Skeletal muscle cell (primary cell): ENCODE measurements around the gene SCN3B.

ENCODE experiments used
- DNase-seq: peaks from one replicate; pipeline ENCODE4 v3.0.0-alpha.2; 2010; ENCODE audit warnings: low read depth
- H3K4me3 ChIP-seq: 2 replicates; pipeline ENCODE4 v1.5.1; 2011; ENCODE audit warnings: low read depth, mild to moderate bottlenecking, control low read depth, low read length, moderate library complexity

SCN3B gene

GRCh38 chr11:123654566-123655081 lies at the start of gene SCN3B:
Gene SCN3B, minus strand, starts transcription at chr11:123654624. Its CDS starts 823 bp downstream, at chr11:123653801.
- peak; percentile 26 for DNase-seq

GRCh38 chr11:123702696-123703095 lies 48.3 kb upstream of the SCN3B start:
- no peak for DNase-seq
- H3K4me3 ChIP-seq: no peak overlapping the region

More at GRCh38 chr11:123654566-123655081, at the start of gene SCN3B:
- peak within 1 kb of the TSS; percentile 68 for H3K4me3 ChIP-seq

- H3K4me3 ChIP-seq: no peak overlapping the region
- no peak for DNase-seq
Measured at GRCh38 chr11:123702139-123702538, 47.7 kb upstream of the SCN3B start.

- DNase-seq: no peak
- H3K4me3 ChIP-seq: no peak overlapping the region
Measured at GRCh38 chr11:123700772-123701171, 46.3 kb upstream of the SCN3B start.

GRCh38 chr11:123698546-123699127 lies 44.2 kb upstream of the SCN3B start:
- DNase-seq: no peak
- H3K4me3 ChIP-seq: no peak overlapping the region

- peak; percentile 47 for DNase-seq
- no peak overlapping the region for H3K4me3 ChIP-seq
Measured at GRCh38 chr11:123696183-123696582, 41.8 kb upstream of the SCN3B start.

GRCh38 chr11:123695231-123695630 lies 40.8 kb upstream of the SCN3B start:
- DNase-seq: no peak
- no peak overlapping the region for H3K4me3 ChIP-seq

GRCh38 chr11:123694551-123694950 lies 40.1 kb upstream of the SCN3B start:
- no peak for DNase-seq
- no peak overlapping the region for H3K4me3 ChIP-seq

- no peak overlapping the region for H3K4me3 ChIP-seq
- DNase-seq: no peak
Measured at GRCh38 chr11:123692961-123693360, 38.5 kb upstream of the SCN3B start.

- DNase-seq: peak; percentile 24
- H3K4me3 ChIP-seq: no peak overlapping the region
Measured at GRCh38 chr11:123690485-123690884, 36.1 kb upstream of the SCN3B start.

GRCh38 chr11:123684601-123685000 lies 30.2 kb upstream of the SCN3B start:
- DNase-seq: no peak

GRCh38 chr11:123683428-123684170 lies 29.2 kb upstream of the SCN3B start:
- H3K4me3 ChIP-seq: no peak overlapping the region
- no peak for DNase-seq

More at GRCh38 chr11:123684601-123685000, 30.2 kb upstream of the SCN3B start:
- H3K4me3 ChIP-seq: no peak overlapping the region

- DNase-seq: no peak
- no peak overlapping the region for H3K4me3 ChIP-seq
Measured at GRCh38 chr11:123682696-123683410, 28.4 kb upstream of the SCN3B start.

- H3K4me3 ChIP-seq: no peak overlapping the region
- no peak for DNase-seq
Measured at GRCh38 chr11:123681030-123681429, 26.6 kb upstream of the SCN3B start.

- H3K4me3 ChIP-seq: no peak overlapping the region
- DNase-seq: no peak
Measured at GRCh38 chr11:123678246-123678645, 23.8 kb upstream of the SCN3B start.

- DNase-seq: no peak
- H3K4me3 ChIP-seq: no peak overlapping the region
Measured at GRCh38 chr11:123677510-123677909, 23.1 kb upstream of the SCN3B start.

- no peak overlapping the region for H3K4me3 ChIP-seq
- DNase-seq: no peak
Measured at GRCh38 chr11:123674297-123674696, 19.9 kb upstream of the SCN3B start.

GRCh38 chr11:123672568-123672967 lies 18.1 kb upstream of the SCN3B start:
- no peak overlapping the region for H3K4me3 ChIP-seq
- no peak for DNase-seq

- H3K4me3 ChIP-seq: no peak overlapping the region
- DNase-seq: no peak
Measured at GRCh38 chr11:123671534-123671933, 17.1 kb upstream of the SCN3B start.

GRCh38 chr11:123670081-123670480 lies 15.7 kb upstream of the SCN3B start:
- no peak overlapping the region for H3K4me3 ChIP-seq
- DNase-seq: no peak
